Measurements from ENCODE around the gene TMEM204.

DNA sequence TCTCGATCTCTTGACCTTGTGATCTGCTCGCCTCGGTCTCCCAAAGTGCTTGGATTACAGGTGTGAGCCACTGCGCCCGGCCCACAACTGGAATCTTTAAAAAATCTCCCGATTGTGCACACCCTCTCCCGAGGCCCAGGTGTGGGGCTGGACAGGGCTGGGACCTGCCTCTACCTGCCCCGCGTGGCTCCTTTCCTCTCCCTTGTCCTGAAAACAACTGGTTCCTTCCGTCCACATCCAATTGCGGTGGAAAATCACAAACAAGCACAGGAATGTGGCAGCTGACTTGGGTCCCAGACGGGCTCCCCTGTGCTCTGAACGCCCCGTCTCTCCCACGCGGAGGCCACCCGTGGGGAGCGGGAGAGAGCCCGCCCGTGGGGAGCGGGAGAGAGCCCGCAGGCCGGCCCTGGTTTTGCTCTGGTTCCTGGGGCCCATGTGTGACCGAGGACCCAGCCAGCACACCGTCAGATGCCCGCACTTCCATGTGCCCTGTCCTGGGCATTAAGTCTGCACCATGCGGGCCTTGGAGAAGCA is 3.0 kb upstream of the TMEM204 start:
- TF ChIP-seq, protein P1, sequence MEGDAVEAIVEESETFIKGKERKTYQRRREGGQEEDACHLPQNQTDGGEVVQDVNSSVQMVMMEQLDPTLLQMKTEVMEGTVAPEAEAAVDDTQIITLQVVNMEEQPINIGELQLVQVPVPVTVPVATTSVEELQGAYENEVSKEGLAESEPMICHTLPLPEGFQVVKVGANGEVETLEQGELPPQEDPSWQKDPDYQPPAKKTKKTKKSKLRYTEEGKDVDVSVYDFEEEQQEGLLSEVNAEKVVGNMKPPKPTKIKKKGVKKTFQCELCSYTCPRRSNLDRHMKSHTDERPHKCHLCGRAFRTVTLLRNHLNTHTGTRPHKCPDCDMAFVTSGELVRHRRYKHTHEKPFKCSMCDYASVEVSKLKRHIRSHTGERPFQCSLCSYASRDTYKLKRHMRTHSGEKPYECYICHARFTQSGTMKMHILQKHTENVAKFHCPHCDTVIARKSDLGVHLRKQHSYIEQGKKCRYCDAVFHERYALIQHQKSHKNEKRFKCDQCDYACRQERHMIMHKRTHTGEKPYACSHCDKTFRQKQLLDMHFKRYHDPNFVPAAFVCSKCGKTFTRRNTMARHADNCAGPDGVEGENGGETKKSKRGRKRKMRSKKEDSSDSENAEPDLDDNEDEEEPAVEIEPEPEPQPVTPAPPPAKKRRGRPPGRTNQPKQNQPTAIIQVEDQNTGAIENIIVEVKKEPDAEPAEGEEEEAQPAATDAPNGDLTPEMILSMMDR (IDR thresholded peaks at IDR 0.05): no peak
- no peak for TF ChIP-seq POLR2A (IDR thresholded peaks at IDR 0.05)
